ENCODE data around the gene KIF18B. TPM values are rescaled to one million over a fixed set of nuclear protein-coding genes. Genes with fewer than 3 reads are reported as not detected.

KIF18B gene
- total and polyA plus RNA-seq, 2 donors (not counting 3 experiments of a cell fraction or from before 2014, with no cell fraction given), result 24.5 to 50.3 TPM

DNA sequence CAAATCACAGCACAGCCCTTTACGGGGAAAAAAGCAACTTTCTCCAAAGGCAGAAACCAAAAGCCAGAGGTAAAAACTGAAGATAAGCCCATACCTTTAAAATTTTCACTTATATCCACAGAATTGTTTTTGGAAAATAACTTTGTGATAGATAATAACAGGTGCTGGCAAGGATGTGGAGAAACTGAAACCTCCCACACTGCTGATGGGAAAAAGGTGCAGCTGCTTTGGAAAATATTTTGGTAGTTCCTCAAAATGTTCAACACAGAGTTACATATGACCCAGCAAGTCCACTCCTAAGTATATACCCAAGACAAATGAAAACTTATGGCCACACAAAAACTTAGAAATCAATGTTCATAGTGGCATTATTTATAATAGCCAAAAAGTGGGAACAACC is 60.6 kb downstream of the KIF18B start:
- BruUV-seq (replicated peaks), result no TSS peak
- Histone ChIP-seq H3K9ac (replicated peaks; ENCODE audit: extremely low read depth, insufficient read depth, low read length) (no peak overlapping the region), H3K9me1 (replicated peaks; ENCODE audit: control insufficient read depth, extremely low read depth, insufficient read depth, low read length) (peaks cover 3% of the 10 kb centered on the region), H3K4me3 (replicated peaks in 1 of 3; ENCODE audit: insufficient read depth in 1 of 3, low read depth in 1 of 3, low read length in 3 of 3) (no peak overlapping the region), H4K20me1 (replicated peaks; ENCODE audit: control insufficient read depth, extremely low read depth, insufficient read depth, low read length) (no peaks in the 10 kb centered on the region), H3K27me3 (ENCODE audit: control insufficient read depth in 2 of 2, insufficient read depth in 2 of 2, low read length in 2 of 2) (no peaks in the 10 kb centered on the region), H3K27ac (ENCODE audit: insufficient read depth, low read depth, low read length) (no peak overlapping the region), H3K4me2 (ENCODE audit: insufficient read depth, low read length) (no peak overlapping the region), H3K4me1 (ENCODE audit: control insufficient read depth, extremely low read depth, insufficient read depth, low read length) (no peaks in the 10 kb centered on the region), H3K36me3 (ENCODE audit: control insufficient read depth in 2 of 2, extremely low read depth in 1 of 2, insufficient read depth in 2 of 2, low read length in 2 of 2) (peaks cover 24 to 40% of the 10 kb centered on the region in 2 experiments), H3K79me2 (ENCODE audit: control insufficient read depth, insufficient read depth, low read length) (peaks cover 50% of the 10 kb centered on the region), H2AFZ (ENCODE audit: low read depth, low read length) (no peak overlapping the region), H3K9me3 (replicated peaks; ENCODE audit: control insufficient read depth, insufficient read depth, low read length) (no peaks in the 10 kb centered on the region)
- intact Hi-C loops (cut with micrococcal nuclease), result no loop called here
- dilution Hi-C loops (cut with MboI; ENCODE audit: extremely low pct_ligation_motif_present, low sequenced_read_pairs), result no loop called here
- POLR2A ChIA-PET, result no interaction called here
- no peak for DNase-seq (ENCODE audit: low read depth, low spot score)
- CTCF ChIA-PET, result no interaction called here
- TF ChIP-seq EZH2 (IDR thresholded peaks at IDR 0.05; ENCODE audit: borderline replicate concordance, low read depth, low read length, severe bottlenecking), result no peak
- TF ChIP-seq POLR2A (IDR thresholded peaks at IDR 0.05; ENCODE audit: low read depth, low read length), result no peak
- TF ChIP-seq FOS (IDR thresholded peaks at IDR 0.05; ENCODE audit: borderline replicate concordance, insufficient read depth, low read length), result no peak
- TF ChIP-seq, protein P1, sequence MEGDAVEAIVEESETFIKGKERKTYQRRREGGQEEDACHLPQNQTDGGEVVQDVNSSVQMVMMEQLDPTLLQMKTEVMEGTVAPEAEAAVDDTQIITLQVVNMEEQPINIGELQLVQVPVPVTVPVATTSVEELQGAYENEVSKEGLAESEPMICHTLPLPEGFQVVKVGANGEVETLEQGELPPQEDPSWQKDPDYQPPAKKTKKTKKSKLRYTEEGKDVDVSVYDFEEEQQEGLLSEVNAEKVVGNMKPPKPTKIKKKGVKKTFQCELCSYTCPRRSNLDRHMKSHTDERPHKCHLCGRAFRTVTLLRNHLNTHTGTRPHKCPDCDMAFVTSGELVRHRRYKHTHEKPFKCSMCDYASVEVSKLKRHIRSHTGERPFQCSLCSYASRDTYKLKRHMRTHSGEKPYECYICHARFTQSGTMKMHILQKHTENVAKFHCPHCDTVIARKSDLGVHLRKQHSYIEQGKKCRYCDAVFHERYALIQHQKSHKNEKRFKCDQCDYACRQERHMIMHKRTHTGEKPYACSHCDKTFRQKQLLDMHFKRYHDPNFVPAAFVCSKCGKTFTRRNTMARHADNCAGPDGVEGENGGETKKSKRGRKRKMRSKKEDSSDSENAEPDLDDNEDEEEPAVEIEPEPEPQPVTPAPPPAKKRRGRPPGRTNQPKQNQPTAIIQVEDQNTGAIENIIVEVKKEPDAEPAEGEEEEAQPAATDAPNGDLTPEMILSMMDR (IDR thresholded peaks at IDR 0.05; ENCODE audit: extremely low read depth in 1 of 2, insufficient read depth in 1 of 2, low read depth in 1 of 2, low read length in 2 of 2), result no peak
- no peak for TF ChIP-seq GATA2 (IDR thresholded peaks at IDR 0.05; ENCODE audit: insufficient read depth, insufficient read length, low read depth, low read length)
- TF ChIP-seq POLR2AphosphoS5 (IDR thresholded peaks at IDR 0.05; ENCODE audit: insufficient read depth, low read depth, low read length), result no peak
- no peak for TF ChIP-seq MYC (IDR thresholded peaks at IDR 0.05; ENCODE audit: low read depth, low read length)
- TF ChIP-seq, protein P2, sequence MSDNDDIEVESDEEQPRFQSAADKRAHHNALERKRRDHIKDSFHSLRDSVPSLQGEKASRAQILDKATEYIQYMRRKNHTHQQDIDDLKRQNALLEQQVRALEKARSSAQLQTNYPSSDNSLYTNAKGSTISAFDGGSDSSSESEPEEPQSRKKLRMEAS (IDR thresholded peaks at IDR 0.05; ENCODE audit: insufficient read depth, insufficient read length), result no peak
- no peak for TF ChIP-seq JUN (IDR thresholded peaks at IDR 0.05; ENCODE audit: borderline replicate concordance, insufficient read depth, insufficient read length, low read depth)
- FAIRE-seq, result no peak

Measured in endothelial cell of umbilical vein (primary cell).